Stimulated activated effector memory CD8-positive, alpha-beta T cell treated with anti-CD3 and anti-CD28 coated beads, Interleukin-12 subunit alpha, Interleukin-12 subunit beta, amount 100 ng/mL, for 72 hours (primary cell): ENCODE data around the gene CYP2D6.

Source experiments
- ATAC-seq: fragments of 150-1000 bp; cut with Tn5 transposase; 2 replicates; pipeline ENCODE4 v1.10.0; 2021
- DNase-seq, 2 donors: peaks; one replicate each; pipeline ENCODE4 v3.0.0; 2021 to 2022; ENCODE audit warnings: low spot score in 2 of 2
- H3K27ac Mint-ChIP-seq: one replicate; pipeline ENCODE4 v1.8.0; 2022; ENCODE audit warnings: mild to moderate bottlenecking, mixed read lengths
- H3K36me3 Mint-ChIP-seq: one replicate; pipeline ENCODE4 v1.8.0; 2022; ENCODE audit warnings: mild to moderate bottlenecking, mixed read lengths
- H3K4me1 Mint-ChIP-seq: one replicate; pipeline ENCODE4 v1.8.0; 2022; ENCODE audit warnings: mixed read lengths
- H3K4me3 Mint-ChIP-seq: one replicate; pipeline ENCODE4 v1.8.0; 2022; ENCODE audit warnings: mild to moderate bottlenecking, mixed read lengths
- H3K9me3 Mint-ChIP-seq: one replicate; pipeline ENCODE4 v1.8.0; 2022; ENCODE audit warnings: mixed read lengths

The CYP2D6 gene

GRCh38 chr22:42164901-42165300, 34.3 kb upstream of the CYP2D6 start:
- ATAC-seq (no peak), DNase-seq (no peak)
- peaks cover 17% of the 10 kb centered on the region for H3K4me1 Mint-ChIP-seq
- H3K27ac Mint-ChIP-seq, result peak overlapping the region; percentile 82
- H3K9me3 Mint-ChIP-seq, result no peaks in the 10 kb centered on the region
- no peak overlapping the region for H3K4me3 Mint-ChIP-seq
- H3K36me3 Mint-ChIP-seq, result peaks cover 64% of the 10 kb centered on the region

DNA sequence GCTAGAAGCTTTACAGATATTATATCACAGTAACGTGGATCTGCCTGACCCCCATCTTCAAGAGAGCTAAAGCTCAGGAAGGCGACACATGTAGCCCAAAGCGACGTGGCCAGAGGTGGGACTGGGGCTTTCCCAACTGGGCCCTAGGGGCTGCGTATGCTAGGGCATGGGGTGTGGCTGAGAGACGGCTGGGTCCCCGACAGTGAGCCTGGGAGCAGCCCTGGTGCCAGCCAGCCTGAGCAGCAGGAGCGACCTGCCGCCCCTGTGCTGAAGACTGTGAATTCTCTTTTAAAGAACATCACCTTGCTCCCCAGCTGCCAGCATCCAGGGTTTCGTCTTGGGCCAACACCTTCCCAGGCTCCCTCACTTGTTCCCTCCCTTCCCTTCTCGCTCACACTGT, 32.9 kb upstream of the CYP2D6 start:
- Mint-ChIP-seq H3K36me3 (peaks cover 65% of the 10 kb centered on the region), H3K4me1 (peaks cover 7% of the 10 kb centered on the region), H3K9me3 (no peaks in the 10 kb centered on the region), H3K27ac (peak overlapping the region; percentile 82), H3K4me3 (no peak overlapping the region)
- no peak for DNase-seq
- no peak for ATAC-seq

- Mint-ChIP-seq H3K4me3 (no peak overlapping the region), H3K27ac (peak overlapping the region; percentile 29), H3K36me3 (peaks cover 65% of the 10 kb centered on the region), H3K4me1 (peaks cover 7% of the 10 kb centered on the region), H3K9me3 (no peaks in the 10 kb centered on the region)
- ATAC-seq (no peak), DNase-seq (no peak)
Observed at GRCh38 chr22:42162728-42163489, 32.3 kb upstream of the CYP2D6 start.

GRCh38 chr22:42160830-42161696, 30.5 kb upstream of the CYP2D6 start:
- no peak for ATAC-seq
- Mint-ChIP-seq H3K9me3 (no peaks in the 10 kb centered on the region), H3K4me3 (no peak overlapping the region), H3K4me1 (peaks cover 7% of the 10 kb centered on the region), H3K27ac (peak overlapping the region; percentile 48), H3K36me3 (peaks cover 51% of the 10 kb centered on the region)
- DNase-seq, result no peak

- ATAC-seq, result no peak
- Mint-ChIP-seq H3K4me1 (peaks cover 7% of the 10 kb centered on the region), H3K9me3 (no peaks in the 10 kb centered on the region), H3K4me3 (no peak overlapping the region), H3K27ac (peak overlapping the region; percentile 48), H3K36me3 (peaks cover 46% of the 10 kb centered on the region)
- no peak for DNase-seq
Observed at GRCh38 chr22:42160251-42160650, 29.6 kb upstream of the CYP2D6 start.

DNA sequence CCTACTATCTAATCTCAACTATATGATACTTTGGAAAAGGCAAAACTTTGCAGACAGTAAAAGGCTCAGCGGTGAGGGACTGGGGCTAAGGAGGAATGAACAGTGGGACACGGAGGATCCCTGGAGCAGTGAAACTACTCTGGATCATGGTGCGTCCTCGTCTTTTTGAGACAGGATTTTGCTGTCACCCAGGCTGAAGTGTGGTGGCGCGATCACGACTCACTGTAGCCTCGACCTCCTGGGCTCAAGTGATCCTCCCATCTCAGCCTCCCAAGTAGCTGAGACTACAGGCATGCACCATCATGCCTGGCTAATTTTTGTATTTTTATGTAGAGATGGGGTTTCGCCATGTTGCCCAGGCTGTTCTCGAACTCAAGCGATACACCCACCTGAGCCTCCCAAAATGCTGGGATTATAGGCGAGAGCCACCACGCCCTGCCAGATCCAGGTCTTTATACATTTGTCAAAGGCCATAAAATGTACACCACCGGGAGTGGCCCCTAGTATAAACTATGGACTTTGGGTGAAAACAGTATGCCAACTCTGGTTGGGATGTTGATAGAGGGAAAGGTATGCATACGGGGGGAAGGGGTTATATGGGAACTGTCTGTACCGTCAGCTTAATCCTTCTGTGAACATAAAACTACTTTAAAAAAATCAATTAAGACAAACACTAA, 28.0 kb upstream of the CYP2D6 start:
- Mint-ChIP-seq H3K36me3 (peaks cover 46% of the 10 kb centered on the region), H3K4me3 (no peak overlapping the region), H3K4me1 (no peaks in the 10 kb centered on the region), H3K27ac (no peak overlapping the region), H3K9me3 (no peaks in the 10 kb centered on the region)
- ATAC-seq (no peak), DNase-seq (no peak)

- H3K27ac Mint-ChIP-seq, result peak overlapping the region; percentile 20
- H3K4me3 Mint-ChIP-seq, result no peak overlapping the region
- H3K4me1 Mint-ChIP-seq, result peaks cover 4% of the 10 kb centered on the region
- no peak for DNase-seq
- no peaks in the 10 kb centered on the region for H3K9me3 Mint-ChIP-seq
- ATAC-seq, result no peak
- peaks cover 39% of the 10 kb centered on the region for H3K36me3 Mint-ChIP-seq
Observed at GRCh38 chr22:42156598-42156997, 26.0 kb upstream of the CYP2D6 start.

- Mint-ChIP-seq H3K4me1 (peaks cover 6% of the 10 kb centered on the region), H3K36me3 (peaks cover 39% of the 10 kb centered on the region), H3K4me3 (no peak overlapping the region), H3K9me3 (no peaks in the 10 kb centered on the region), H3K27ac (peak overlapping the region; percentile 20)
- no peak for DNase-seq
- no peak for ATAC-seq
Observed at GRCh38 chr22:42156121-42156520, 25.5 kb upstream of the CYP2D6 start.

DNA sequence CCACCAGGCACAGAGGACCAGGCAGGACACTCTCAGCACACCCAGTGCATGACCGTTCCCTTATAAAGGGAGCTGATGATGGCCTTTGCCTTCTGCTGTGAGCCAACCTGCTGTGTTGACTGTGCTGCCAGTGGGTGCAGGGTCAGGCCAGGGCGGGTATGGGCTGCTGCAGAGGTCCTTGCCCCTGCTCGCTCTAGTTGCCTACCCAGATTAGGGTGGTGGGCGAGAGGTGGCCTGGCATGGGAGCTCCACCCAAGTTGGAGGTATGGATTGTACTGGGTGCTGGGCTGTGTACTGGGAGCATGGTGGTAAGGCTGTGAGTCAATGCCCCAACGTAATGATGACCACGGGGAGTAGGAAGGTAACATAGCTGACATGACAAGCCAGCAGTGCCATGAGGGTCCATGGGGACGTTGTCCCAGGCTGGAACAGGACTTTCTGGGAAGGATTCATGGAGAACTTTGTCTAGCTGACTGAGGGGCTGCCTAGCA, 24.5 kb upstream of the CYP2D6 start:
- H3K27ac Mint-ChIP-seq, result peak overlapping the region; percentile 61
- DNase-seq (no peak), ATAC-seq (no peak)
- peaks cover 31% of the 10 kb centered on the region for H3K36me3 Mint-ChIP-seq
- peaks cover 6% of the 10 kb centered on the region for H3K4me1 Mint-ChIP-seq
- H3K4me3 Mint-ChIP-seq, result no peak overlapping the region
- no peaks in the 10 kb centered on the region for H3K9me3 Mint-ChIP-seq

DNA sequence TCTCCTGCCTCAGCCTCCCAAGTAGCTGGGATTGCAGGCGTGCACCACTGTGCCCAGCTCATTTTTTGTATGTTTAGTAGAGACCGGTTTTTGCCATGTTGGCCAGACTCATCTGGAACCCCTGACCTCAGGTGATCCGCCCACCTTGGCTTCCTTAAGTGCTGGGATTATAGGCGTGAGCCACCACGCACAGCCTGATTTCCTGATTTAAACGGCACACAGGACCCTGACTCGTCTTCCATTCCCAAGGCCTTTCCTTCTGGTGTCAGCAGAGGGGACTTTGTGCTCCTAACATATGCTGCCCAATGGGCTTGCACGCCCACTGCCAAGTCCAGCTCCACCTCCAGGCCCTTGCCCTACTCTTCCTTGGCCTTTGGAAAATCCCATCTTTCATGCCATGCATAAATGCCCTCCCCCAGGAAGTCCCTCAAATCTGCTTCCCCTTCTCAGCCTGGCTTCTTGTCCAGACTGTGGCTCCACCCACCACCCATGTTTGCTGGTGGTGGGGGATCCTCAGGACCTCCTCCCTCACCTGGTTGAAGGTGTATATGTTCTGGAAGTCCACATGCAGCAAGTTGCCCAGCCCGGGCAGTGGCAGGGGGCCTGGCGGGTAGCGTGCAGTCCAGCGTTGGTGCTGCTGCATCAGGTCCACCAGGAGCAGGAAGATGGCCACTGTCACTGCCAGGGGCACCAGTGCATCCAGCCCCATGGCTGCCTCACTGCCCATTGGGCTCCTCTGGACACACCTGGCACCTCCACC, 23.9 kb upstream of the CYP2D6 start:
- Mint-ChIP-seq H3K36me3 (peaks cover 25% of the 10 kb centered on the region), H3K27ac (peak overlapping the region; percentile 61), H3K4me1 (peaks cover 6% of the 10 kb centered on the region), H3K4me3 (no peak overlapping the region), H3K9me3 (no peaks in the 10 kb centered on the region)
- ATAC-seq (no peak), DNase-seq (no peak)

DNA sequence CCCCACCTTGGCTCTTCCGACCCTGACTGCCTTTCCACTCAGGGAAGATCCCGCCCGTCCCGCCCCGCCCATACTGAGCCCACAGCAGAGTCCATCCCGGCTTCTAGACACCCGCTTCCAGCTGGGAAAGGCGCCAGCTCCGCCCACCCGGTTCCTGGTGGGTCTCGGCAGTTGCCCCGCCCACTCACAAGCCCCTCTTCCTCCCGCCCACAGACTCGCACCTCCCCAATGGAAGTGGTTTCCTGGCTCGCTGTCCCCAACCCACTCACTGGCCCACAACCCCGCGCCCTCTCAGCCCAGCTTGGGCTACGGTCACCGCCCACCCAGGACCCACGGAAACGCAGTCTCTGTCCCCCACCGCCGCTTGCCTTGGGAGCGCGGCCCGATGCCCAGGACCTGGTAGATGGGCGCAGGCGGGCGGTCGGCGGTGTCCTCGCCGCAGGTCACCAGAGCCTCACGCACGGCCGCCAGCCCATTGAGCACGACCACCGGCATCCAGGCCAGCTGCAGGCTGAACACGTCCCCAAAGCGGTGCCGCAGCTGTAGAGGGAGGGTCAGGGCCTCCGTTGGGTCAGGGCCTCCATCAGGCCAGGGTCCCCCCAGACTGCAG, 22.2 kb upstream of the CYP2D6 start:
- Mint-ChIP-seq H3K9me3 (no peaks in the 10 kb centered on the region), H3K36me3 (peaks cover 12% of the 10 kb centered on the region), H3K4me3 (no peak overlapping the region), H3K27ac (no peak overlapping the region), H3K4me1 (peaks cover 6% of the 10 kb centered on the region)
- ATAC-seq (no peak), DNase-seq (no peak)

- peaks cover 9% of the 10 kb centered on the region for H3K36me3 Mint-ChIP-seq
- no peak for ATAC-seq
- H3K4me1 Mint-ChIP-seq, result peaks cover 6% of the 10 kb centered on the region
- no peak for DNase-seq
- H3K9me3 Mint-ChIP-seq, result no peaks in the 10 kb centered on the region
- no peak overlapping the region for H3K27ac Mint-ChIP-seq
- H3K4me3 Mint-ChIP-seq, result no peak overlapping the region
Observed at GRCh38 chr22:42151924-42152635, 21.5 kb upstream of the CYP2D6 start.

DNA sequence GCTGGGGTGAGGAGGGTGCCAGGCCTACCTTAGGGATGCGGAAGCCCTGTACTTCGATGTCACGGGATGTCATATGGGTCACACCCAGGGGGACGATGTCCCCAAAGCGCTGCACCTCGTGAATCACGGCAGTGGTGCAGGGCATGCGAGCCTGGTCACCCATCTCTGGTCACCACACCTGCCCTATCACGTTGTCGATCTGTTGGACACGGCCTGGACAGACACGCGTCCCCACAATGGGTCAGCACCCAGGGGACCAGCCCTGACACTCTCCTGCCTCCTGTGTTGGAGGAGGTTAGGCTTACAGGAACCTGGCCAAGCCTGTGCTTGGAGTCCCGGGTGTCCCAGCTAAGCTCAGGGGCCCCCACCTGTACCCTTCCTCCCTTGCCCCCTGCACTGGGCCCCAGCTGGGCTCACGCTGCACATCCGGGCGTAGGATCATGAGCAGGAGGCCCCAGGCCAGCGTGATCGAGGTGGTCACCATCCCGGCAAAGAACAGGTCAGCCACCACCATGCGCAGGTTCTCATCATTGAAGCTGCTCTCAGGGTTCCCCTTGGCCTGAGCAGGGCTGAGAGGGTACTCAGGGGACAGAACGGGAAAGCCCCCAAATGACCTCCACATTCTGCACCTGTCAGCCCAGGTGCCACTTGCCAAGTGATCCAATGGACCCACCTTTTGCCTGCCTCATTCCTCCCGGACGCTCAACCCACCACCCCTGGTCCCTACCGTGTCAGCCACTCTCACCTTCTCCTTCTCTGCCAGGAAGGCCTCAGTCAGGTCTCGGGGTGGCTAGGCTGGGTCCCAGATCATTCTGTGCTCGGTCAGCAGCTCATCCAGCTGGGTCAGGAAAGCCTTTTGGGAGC, 20.3 kb upstream of the CYP2D6 start:
- DNase-seq (no peak), ATAC-seq (no peak)
- no peaks in the 10 kb centered on the region for H3K9me3 Mint-ChIP-seq
- H3K4me3 Mint-ChIP-seq, result no peak overlapping the region
- H3K4me1 Mint-ChIP-seq, result peaks cover 6% of the 10 kb centered on the region
- peaks cover 9% of the 10 kb centered on the region for H3K36me3 Mint-ChIP-seq
- H3K27ac Mint-ChIP-seq, result no peak overlapping the region
